ENCODE measurements around the gene ARL5A.

DNA sequence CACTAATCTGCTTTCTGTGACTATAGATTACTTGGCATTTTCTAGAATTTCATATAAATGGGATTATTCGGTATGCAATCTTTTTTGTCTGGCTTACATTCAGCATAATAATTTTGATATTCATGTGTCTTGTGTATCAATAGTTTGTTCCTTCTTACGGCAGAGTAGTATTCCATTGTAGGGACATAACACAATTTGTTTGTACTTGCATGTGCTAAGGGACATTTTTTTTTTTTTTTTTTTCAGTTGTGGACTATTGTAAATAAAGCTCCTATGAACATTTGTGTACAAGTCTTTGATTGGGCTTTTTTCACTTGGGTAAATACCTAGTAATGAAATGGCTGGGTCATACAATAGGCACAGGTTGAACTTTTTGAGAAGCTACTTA is 45.1 kb downstream of the ARL5A start:
- TF ChIP-seq, protein P1, sequence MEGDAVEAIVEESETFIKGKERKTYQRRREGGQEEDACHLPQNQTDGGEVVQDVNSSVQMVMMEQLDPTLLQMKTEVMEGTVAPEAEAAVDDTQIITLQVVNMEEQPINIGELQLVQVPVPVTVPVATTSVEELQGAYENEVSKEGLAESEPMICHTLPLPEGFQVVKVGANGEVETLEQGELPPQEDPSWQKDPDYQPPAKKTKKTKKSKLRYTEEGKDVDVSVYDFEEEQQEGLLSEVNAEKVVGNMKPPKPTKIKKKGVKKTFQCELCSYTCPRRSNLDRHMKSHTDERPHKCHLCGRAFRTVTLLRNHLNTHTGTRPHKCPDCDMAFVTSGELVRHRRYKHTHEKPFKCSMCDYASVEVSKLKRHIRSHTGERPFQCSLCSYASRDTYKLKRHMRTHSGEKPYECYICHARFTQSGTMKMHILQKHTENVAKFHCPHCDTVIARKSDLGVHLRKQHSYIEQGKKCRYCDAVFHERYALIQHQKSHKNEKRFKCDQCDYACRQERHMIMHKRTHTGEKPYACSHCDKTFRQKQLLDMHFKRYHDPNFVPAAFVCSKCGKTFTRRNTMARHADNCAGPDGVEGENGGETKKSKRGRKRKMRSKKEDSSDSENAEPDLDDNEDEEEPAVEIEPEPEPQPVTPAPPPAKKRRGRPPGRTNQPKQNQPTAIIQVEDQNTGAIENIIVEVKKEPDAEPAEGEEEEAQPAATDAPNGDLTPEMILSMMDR (IDR thresholded peaks at IDR 0.05): no peak
- TF ChIP-seq SMC3 (IDR thresholded peaks at IDR 0.05): no peak
- no peak for TF ChIP-seq RCOR1 (IDR thresholded peaks at IDR 0.05; ENCODE audit: low read depth, low read length)
- no peak for TF ChIP-seq EP300 (IDR thresholded peaks at IDR 0.05)
- TF ChIP-seq CEBPB (IDR thresholded peaks at IDR 0.05): no peak
- no peak for TF ChIP-seq JUN (IDR thresholded peaks at IDR 0.05)
- no peak for TF ChIP-seq CBX2 (IDR thresholded peaks at IDR 0.05; ENCODE audit: borderline replicate concordance, low read depth)
- TF ChIP-seq POLR2A (IDR thresholded peaks at IDR 0.05; ENCODE audit: low read length): no peak
- TF ChIP-seq, protein P2, sequence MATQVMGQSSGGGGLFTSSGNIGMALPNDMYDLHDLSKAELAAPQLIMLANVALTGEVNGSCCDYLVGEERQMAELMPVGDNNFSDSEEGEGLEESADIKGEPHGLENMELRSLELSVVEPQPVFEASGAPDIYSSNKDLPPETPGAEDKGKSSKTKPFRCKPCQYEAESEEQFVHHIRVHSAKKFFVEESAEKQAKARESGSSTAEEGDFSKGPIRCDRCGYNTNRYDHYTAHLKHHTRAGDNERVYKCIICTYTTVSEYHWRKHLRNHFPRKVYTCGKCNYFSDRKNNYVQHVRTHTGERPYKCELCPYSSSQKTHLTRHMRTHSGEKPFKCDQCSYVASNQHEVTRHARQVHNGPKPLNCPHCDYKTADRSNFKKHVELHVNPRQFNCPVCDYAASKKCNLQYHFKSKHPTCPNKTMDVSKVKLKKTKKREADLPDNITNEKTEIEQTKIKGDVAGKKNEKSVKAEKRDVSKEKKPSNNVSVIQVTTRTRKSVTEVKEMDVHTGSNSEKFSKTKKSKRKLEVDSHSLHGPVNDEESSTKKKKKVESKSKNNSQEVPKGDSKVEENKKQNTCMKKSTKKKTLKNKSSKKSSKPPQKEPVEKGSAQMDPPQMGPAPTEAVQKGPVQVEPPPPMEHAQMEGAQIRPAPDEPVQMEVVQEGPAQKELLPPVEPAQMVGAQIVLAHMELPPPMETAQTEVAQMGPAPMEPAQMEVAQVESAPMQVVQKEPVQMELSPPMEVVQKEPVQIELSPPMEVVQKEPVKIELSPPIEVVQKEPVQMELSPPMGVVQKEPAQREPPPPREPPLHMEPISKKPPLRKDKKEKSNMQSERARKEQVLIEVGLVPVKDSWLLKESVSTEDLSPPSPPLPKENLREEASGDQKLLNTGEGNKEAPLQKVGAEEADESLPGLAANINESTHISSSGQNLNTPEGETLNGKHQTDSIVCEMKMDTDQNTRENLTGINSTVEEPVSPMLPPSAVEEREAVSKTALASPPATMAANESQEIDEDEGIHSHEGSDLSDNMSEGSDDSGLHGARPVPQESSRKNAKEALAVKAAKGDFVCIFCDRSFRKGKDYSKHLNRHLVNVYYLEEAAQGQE (IDR thresholded peaks at IDR 0.05): no peak
- TF ChIP-seq RAD21 (conservative IDR thresholded peaks at IDR 0.05 in 1 of 2, IDR thresholded peaks at IDR 0.05 in 1 of 2): no peak
- TF ChIP-seq PHF8 (IDR thresholded peaks at IDR 0.05; ENCODE audit: borderline replicate concordance, low read depth): no peak
- TF ChIP-seq MYC (IDR thresholded peaks at IDR 0.05; ENCODE audit: borderline replicate concordance, low read length): no peak
- no peak for TF ChIP-seq TP53 (CRISPR knock-in tag; IDR thresholded peaks at IDR 0.05)
- TF ChIP-seq MAX (IDR thresholded peaks at IDR 0.05): no peak

Data from A549 (cell line).